ENCODE results near the gene MIDN.

The MIDN gene

GRCh38 chr19:1295169-1296012 is 47.0 kb downstream of the MIDN start:
- no peak overlapping the region for H3K9ac ChIP-seq (ENCODE audit: insufficient read length, low read depth)
- H3K4me3 ChIP-seq (ENCODE audit: insufficient read length, low read depth) = no peak overlapping the region

DNA sequence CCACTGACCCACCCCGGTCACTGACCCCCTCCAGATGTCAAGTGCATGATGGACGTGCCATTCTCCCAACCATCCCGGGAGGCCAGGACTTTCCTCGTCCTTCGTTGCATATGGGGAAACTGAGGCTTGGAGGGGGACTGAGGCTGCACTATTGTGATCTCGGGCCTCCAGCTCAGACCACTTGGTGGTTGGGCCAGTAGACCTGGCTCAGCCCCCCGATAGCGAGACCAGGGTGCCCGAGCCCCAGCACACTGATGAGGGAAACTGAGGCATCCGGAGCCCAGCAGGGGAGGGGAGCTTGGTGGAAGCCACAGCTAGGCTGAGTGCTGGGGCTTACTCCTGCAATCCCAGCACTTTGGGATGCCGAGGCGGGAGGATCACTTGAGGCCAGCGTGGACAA is 47.7 kb downstream of the MIDN start:
- Histone ChIP-seq H3K36me3 (ENCODE audit: insufficient read depth, insufficient read length, low read length) (peaks cover 32% of the 10 kb centered on the region), H3K27me3 (ENCODE audit: insufficient read depth, insufficient read length) (no peaks in the 10 kb centered on the region), H3K9ac (ENCODE audit: insufficient read length, low read depth) (no peak overlapping the region), H3K4me3 (ENCODE audit: insufficient read length, low read depth) (no peak overlapping the region), H3K4me1 (ENCODE audit: insufficient read depth, insufficient read length) (peaks cover 13% of the 10 kb centered on the region), H3K9me3 (ENCODE audit: insufficient read depth, low read length) (no peaks in the 10 kb centered on the region)
- no peak for DNase-seq (ENCODE audit: low read depth, low spot score)
- no peak for TF ChIP-seq SUZ12 (IDR thresholded peaks at IDR 0.05; ENCODE audit: extremely low read depth, insufficient read depth, insufficient read length)
- TF ChIP-seq ZNF274 (IDR thresholded peaks at IDR 0.05; ENCODE audit: low read depth, low read length) = no peak
- no peak for TF ChIP-seq YY1 (IDR thresholded peaks at IDR 0.05; ENCODE audit: insufficient read depth, insufficient read length)

More at GRCh38 chr19:1295169-1296012, 47.0 kb downstream of the MIDN start:
- H3K4me1 ChIP-seq (ENCODE audit: insufficient read depth, insufficient read length) = peaks cover 19% of the 10 kb centered on the region
- H3K9me3 ChIP-seq (ENCODE audit: insufficient read depth, low read length) = no peaks in the 10 kb centered on the region
- peaks cover 29% of the 10 kb centered on the region for H3K36me3 ChIP-seq (ENCODE audit: insufficient read depth, insufficient read length, low read length)
- H3K27me3 ChIP-seq (ENCODE audit: insufficient read depth, insufficient read length) = no peaks in the 10 kb centered on the region
- DNase-seq (ENCODE audit: low read depth, low spot score) = no peak
- no peak for TF ChIP-seq ZNF274 (IDR thresholded peaks at IDR 0.05; ENCODE audit: low read depth, low read length)
- no peak for TF ChIP-seq SUZ12 (IDR thresholded peaks at IDR 0.05; ENCODE audit: extremely low read depth, insufficient read depth, insufficient read length)
- no peak for TF ChIP-seq YY1 (IDR thresholded peaks at IDR 0.05; ENCODE audit: insufficient read depth, insufficient read length)

- no peak for DNase-seq (ENCODE audit: low read depth, low spot score)
- Histone ChIP-seq H3K4me3 (ENCODE audit: insufficient read length, low read depth) (no peak overlapping the region), H3K4me1 (ENCODE audit: insufficient read depth, insufficient read length) (peaks cover 7% of the 10 kb centered on the region), H3K27me3 (ENCODE audit: insufficient read depth, insufficient read length) (no peaks in the 10 kb centered on the region), H3K36me3 (ENCODE audit: insufficient read depth, insufficient read length, low read length) (peaks cover 32% of the 10 kb centered on the region), H3K9me3 (ENCODE audit: insufficient read depth, low read length) (no peaks in the 10 kb centered on the region), H3K9ac (ENCODE audit: insufficient read length, low read depth) (no peak overlapping the region)
- TF ChIP-seq SUZ12 (IDR thresholded peaks at IDR 0.05; ENCODE audit: extremely low read depth, insufficient read depth, insufficient read length) (no peak), YY1 (IDR thresholded peaks at IDR 0.05; ENCODE audit: insufficient read depth, insufficient read length) (no peak), ZNF274 (IDR thresholded peaks at IDR 0.05; ENCODE audit: low read depth, low read length) (no peak)
Measured at GRCh38 chr19:1296575-1297271, 48.3 kb downstream of the MIDN start.

DNA sequence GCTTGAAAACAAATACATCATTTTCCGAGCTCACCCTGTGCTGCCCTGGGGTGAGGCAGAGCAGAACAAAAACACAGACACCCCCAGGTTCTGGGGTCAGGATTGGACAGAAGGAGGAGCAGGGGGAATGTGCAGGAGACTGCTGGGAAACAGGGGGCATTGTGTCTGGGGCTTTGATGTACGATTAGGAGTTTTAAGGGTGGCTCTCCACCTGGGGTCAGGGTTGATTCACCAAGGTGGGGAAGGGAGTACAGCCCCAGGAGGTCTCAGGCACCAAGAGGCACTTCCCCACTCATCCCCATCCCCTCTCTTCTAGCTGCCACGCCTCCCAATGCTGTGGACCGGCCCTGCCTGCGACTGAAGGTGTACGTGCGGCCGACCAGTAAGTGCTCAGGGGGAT is 49.9 kb downstream of the MIDN start:
- Histone ChIP-seq H3K9me3 (ENCODE audit: insufficient read depth, low read length) (no peaks in the 10 kb centered on the region), H3K4me1 (ENCODE audit: insufficient read depth, insufficient read length) (peaks cover 4% of the 10 kb centered on the region), H3K4me3 (ENCODE audit: insufficient read length, low read depth) (no peak overlapping the region), H3K9ac (ENCODE audit: insufficient read length, low read depth) (no peak overlapping the region), H3K27me3 (ENCODE audit: insufficient read depth, insufficient read length) (no peaks in the 10 kb centered on the region), H3K36me3 (ENCODE audit: insufficient read depth, insufficient read length, low read length) (peaks cover 27% of the 10 kb centered on the region)
- no peak for DNase-seq (ENCODE audit: low read depth, low spot score)
- no peak for TF ChIP-seq SUZ12 (IDR thresholded peaks at IDR 0.05; ENCODE audit: extremely low read depth, insufficient read depth, insufficient read length)
- no peak for TF ChIP-seq YY1 (IDR thresholded peaks at IDR 0.05; ENCODE audit: insufficient read depth, insufficient read length)
- TF ChIP-seq ZNF274 (IDR thresholded peaks at IDR 0.05; ENCODE audit: low read depth, low read length) = no peak

DNA sequence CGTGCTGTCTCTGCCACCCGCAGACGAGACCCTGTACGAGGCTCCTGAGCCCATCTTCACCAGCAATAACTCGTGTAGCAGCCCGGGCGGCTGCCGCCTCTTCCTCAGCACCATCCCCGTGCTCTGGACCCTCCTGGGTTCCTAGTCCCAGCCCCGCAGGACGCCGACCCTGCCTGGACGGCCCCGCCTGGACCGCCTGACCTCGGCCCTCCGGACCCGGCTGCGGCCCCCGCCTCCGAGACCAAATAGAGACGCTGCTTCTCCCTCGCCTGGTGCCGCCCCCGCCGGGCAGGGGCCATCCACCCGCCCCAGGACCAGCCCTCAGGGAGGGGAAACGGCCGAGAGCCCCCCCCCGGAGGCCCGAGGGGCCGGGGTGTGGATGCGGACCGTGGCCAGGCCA is 51.4 kb downstream of the MIDN start:
- no peak overlapping the region for H3K9ac ChIP-seq (ENCODE audit: insufficient read length, low read depth)
- peaks cover 7% of the 10 kb centered on the region for H3K4me1 ChIP-seq (ENCODE audit: insufficient read depth, insufficient read length)
- TF ChIP-seq ZNF274 (IDR thresholded peaks at IDR 0.05; ENCODE audit: low read depth, low read length) (no peak), YY1 (IDR thresholded peaks at IDR 0.05; ENCODE audit: insufficient read depth, insufficient read length) (no peak), SUZ12 (IDR thresholded peaks at IDR 0.05; ENCODE audit: extremely low read depth, insufficient read depth, insufficient read length) (no peak)
- peaks cover 25% of the 10 kb centered on the region for H3K36me3 ChIP-seq (ENCODE audit: insufficient read depth, insufficient read length, low read length)
- no peaks in the 10 kb centered on the region for H3K9me3 ChIP-seq (ENCODE audit: insufficient read depth, low read length)
- DNase-seq (ENCODE audit: low read depth, low spot score) = no peak
- no peaks in the 10 kb centered on the region for H3K27me3 ChIP-seq (ENCODE audit: insufficient read depth, insufficient read length)
- no peak overlapping the region for H3K4me3 ChIP-seq (ENCODE audit: insufficient read length, low read depth)

GRCh38 chr19:1300744-1301490 is 52.5 kb downstream of the MIDN start:
- TF ChIP-seq SUZ12 (IDR thresholded peaks at IDR 0.05; ENCODE audit: extremely low read depth, insufficient read depth, insufficient read length) = no peak
- no peak for TF ChIP-seq ZNF274 (IDR thresholded peaks at IDR 0.05; ENCODE audit: low read depth, low read length)
- no peak for TF ChIP-seq YY1 (IDR thresholded peaks at IDR 0.05; ENCODE audit: insufficient read depth, insufficient read length)
- H3K36me3 ChIP-seq (ENCODE audit: insufficient read depth, insufficient read length, low read length) = peaks cover 24% of the 10 kb centered on the region
- no peak for DNase-seq (ENCODE audit: low read depth, low spot score)
- H3K27me3 ChIP-seq (ENCODE audit: insufficient read depth, insufficient read length) = no peaks in the 10 kb centered on the region
- H3K4me1 ChIP-seq (ENCODE audit: insufficient read depth, insufficient read length) = peaks cover 7% of the 10 kb centered on the region
- H3K4me3 ChIP-seq (ENCODE audit: insufficient read length, low read depth) = no peak overlapping the region
- no peak overlapping the region for H3K9ac ChIP-seq (ENCODE audit: insufficient read length, low read depth)
- no peaks in the 10 kb centered on the region for H3K9me3 ChIP-seq (ENCODE audit: insufficient read depth, low read length)
